ENCODE measurements around the gene CTNND2.

The CTNND2 gene

GRCh38 chr5:11227064-11227463 lies 677.2 kb downstream of the CTNND2 start:
- H3K4me3 ChIP-seq (ENCODE audit: low read depth, low read length), result no peak overlapping the region
- DNase-seq (ENCODE audit: low read depth), result no peak
- no peak for TF ChIP-seq CTCF (IDR thresholded peaks at IDR 0.05; ENCODE audit: control insufficient read depth, extremely low read depth, insufficient read depth)

GRCh38 chr5:11224436-11225187 lies 679.6 kb downstream of the CTNND2 start:
- no peak for TF ChIP-seq CTCF (IDR thresholded peaks at IDR 0.05; ENCODE audit: control insufficient read depth, extremely low read depth, insufficient read depth)
- H3K4me3 ChIP-seq (ENCODE audit: low read depth, low read length), result no peak overlapping the region
- no peak for DNase-seq (ENCODE audit: low read depth)

GRCh38 chr5:11222169-11222568 lies 682.1 kb downstream of the CTNND2 start:
- no peak for DNase-seq (ENCODE audit: low read depth)
- no peak for TF ChIP-seq CTCF (IDR thresholded peaks at IDR 0.05; ENCODE audit: control insufficient read depth, extremely low read depth, insufficient read depth)
- H3K4me3 ChIP-seq (ENCODE audit: low read depth, low read length), result no peak overlapping the region

GRCh38 chr5:11214864-11215644 lies 689.2 kb downstream of the CTNND2 start:
- no peak overlapping the region for H3K4me3 ChIP-seq (ENCODE audit: low read depth, low read length)
- no peak for TF ChIP-seq CTCF (IDR thresholded peaks at IDR 0.05; ENCODE audit: control insufficient read depth, extremely low read depth, insufficient read depth)
- no peak for DNase-seq (ENCODE audit: low read depth)

GRCh38 chr5:11212706-11213105 lies 691.5 kb downstream of the CTNND2 start:
- TF ChIP-seq CTCF (IDR thresholded peaks at IDR 0.05; ENCODE audit: control insufficient read depth, extremely low read depth, insufficient read depth), result no peak
- DNase-seq (ENCODE audit: low read depth), result no peak
- no peak overlapping the region for H3K4me3 ChIP-seq (ENCODE audit: low read depth, low read length)

GRCh38 chr5:11197726-11198125 lies 706.5 kb downstream of the CTNND2 start:
- no peak for TF ChIP-seq CTCF (IDR thresholded peaks at IDR 0.05; ENCODE audit: control insufficient read depth, extremely low read depth, insufficient read depth)
- DNase-seq (ENCODE audit: low read depth), result no peak
- H3K4me3 ChIP-seq (ENCODE audit: low read depth, low read length), result no peak overlapping the region

Data from LNCaP clone FGC (cell line).